LoVo (cell line): ENCODE data around the gene MAPK10.
"Not testable (repeated sequence)": the region's sequence is repeated elsewhere in the genome, so short reads cannot be mapped to it uniquely, and the experiment has no call there.

Experiments used
- DNase-seq: peaks from one replicate; pipeline ENCODE4 v3.0.0-alpha.2; 2016; ENCODE audit warnings: low spot score

MAPK10 gene

DNA sequence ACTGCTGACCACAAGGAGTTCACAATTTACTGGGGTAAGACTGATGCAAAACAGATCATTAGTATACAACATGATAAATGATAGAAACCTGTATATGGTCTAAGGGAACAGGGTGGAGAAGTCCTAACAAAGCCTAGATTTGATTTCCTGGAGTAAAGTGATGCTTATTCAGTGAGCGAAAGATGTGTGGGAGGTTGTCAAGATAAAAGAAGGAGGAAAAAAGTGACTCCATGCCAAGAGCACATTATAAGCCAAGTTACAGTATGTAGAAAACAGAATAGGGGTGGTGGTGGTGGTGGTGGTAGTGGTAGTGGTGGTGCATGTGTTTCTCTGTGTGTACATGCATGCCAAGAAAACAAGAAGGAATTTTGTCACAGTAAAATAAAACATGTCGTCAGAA lies 325.2 kb downstream of the MAPK10 start:
- no peak for DNase-seq

DNA sequence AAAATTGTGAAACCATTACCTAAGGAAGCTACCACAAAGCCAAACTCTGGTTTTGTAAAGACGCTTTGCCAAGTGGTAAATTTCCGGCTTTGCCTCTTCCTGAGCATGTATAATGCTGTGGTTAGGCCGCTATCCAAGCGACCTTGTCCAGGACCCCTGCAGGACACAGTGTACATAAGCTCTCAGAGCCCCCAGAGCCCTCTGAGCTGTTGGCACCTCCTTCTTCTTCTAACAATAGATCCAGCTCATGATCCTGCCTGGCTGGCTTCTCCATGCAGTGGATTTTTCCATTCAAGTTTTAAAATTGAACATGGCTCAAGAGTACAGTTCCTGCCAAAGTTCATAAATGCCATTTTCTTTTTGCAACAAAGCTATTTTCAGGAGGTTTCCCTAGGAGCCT lies 326.7 kb downstream of the MAPK10 start:
- no peak for DNase-seq

DNA sequence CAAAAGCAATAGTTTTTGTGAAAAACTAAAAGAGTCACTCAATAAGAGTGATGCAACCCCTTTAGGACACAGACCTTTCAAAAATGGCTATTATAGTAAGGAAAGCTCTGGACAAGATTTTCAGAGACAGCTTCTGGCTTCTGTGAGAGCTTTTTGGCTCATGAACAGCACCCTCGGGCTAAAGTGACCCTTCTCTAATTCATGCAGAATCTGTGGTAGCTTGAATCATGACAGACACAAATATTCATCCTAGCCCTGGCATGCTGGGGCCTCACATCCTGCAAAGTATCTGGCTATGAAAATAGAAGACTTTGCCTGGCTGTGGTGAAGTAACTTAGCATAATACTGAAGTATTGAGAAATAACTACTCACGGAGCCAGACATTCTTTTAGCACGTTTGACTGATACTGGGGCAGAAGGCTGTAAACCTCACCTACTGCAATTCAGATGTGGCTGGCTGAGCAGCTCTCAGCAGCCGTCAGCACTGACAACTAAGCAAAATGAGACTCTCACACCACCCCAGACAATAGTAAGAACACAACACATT lies 327.3 kb downstream of the MAPK10 start:
- DNase-seq, result no peak

DNA sequence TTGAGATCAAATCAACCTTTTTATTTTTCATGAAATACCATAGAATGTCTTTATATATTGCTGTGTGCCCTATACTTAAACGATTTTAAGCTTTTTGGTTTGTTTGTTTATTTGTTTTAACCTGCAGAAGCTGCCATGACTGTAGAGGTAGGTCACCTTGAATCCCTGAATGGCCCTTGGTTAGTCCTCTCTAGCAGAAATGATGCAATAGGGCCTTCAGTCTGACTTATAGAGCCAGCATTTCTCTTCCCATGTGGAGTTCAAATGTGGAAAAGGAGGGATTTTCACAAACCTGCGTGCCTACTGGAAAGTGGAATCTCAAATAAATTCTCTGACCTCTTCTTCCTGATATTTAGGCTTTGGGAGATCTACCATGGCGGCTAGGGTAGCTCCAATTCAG lies 327.9 kb downstream of the MAPK10 start:
- no peak for DNase-seq

DNA sequence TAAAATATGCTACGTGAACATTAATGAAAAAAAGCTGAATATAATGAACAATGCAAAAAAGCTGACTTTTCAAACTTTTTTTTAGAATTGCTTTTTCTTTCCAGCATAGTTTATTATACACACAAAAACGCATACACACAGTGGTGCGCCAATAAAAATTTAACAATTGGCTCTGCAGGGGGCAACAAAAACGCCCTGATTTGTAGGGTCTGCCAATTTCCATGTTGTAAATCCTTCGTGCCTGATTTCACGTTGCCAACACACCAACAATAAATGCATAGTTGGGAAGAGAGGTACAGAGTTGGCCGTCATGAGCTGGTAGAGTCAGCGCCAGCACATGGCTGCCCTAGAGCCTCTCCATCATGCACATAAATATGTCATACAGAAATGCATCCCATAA lies 333.1 kb downstream of the MAPK10 start:
- no peak for DNase-seq

DNA sequence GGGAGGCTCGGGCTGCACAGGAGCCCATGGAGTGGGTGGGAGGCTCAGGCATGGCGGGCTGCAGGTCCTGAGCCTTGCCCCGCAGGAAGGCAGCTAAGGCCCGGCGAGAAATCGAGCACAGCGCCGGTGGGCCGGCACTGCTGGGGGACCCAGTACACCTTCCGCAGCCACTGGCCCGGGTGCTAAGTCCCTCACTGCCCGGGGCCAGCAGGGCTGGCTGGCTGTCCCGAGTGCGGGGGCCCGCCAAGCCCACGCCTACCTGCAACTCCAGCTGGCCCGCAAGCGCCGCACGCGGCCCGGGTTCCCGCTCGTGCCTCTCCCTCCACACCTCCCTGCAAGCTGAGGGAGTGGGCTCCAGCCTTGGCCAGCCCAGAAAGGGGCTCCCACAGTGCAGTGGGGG lies 338.2 kb downstream of the MAPK10 start:
- DNase-seq, result not testable (repeated sequence)

DNA sequence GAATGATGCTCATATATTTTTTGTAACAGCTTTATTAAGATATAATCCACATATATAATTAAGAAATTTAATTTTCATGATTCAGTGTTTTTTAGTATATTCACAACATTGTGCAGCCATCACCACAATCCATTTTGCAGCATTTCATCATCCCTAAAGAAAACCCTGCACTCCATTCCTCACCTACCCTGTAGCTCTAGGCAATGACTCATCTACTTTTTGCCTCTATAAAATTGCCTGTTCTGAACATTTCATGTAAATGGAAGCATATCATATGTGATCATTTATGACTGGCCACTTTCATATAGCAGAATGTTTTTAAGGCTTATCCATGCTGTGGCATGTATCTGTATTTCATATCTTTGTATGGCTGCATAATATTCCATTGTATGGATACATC lies 339.9 kb downstream of the MAPK10 start:
- DNase-seq, result no peak

DNA sequence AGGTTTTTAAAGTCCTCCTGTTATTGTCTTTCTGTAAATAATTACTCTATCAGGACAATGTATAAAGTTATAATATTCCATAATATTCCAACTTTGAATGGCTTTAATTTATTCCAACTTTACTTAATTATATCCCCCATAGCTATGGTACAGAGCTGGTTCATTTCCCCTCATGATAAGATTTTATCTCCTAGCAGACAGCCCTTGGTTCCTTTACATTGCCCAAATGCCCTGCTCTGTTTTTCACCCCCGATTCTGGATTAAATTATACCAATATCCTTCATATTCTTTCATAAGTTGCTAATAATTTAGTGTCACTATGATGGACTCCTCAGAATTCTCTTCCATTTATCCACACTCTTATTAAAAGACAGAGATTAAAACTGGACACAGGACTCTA lies 340.5 kb downstream of the MAPK10 start:
- DNase-seq, result no peak

DNA sequence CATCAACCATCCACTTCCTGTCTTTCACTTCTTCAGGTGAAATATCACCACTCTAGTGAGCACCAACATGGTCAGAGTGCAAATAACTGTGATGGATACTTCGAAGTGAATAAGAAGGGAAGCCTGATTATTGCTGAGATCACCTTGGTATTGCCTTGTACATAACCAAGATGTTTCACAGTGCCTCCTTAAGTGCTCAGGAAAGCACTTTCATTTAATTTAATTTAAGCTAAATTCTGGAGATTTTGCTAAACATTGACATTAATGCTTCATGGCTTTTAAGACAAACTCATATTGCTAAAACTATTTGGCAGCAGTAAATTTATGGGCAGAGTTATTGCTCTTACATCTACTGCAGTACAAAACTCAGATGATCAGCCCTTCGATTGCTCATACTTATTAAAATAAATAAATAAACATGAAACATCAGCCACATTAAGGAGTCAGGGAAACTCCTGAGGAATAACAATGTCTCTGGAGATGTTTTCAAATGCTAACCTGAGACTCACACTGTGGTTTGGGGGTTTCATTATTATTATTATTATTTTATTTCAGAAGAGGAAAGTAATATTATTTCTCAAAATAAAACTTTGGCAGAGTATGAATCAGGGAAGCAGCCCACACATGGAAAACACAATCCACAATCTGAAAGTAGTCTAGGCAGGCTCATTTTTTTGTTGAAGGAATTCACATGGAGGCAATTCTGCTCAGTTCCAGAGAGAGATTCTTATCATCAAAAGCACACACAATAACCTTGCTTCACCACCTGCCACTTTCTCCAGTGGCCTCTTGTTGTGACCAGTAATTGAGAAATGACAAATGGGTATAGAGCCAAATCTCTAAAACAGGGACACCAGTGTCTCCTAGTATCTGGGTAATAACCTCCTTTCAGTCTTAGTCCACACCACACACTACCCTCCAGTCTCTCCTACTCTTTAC lies 344.2 kb downstream of the MAPK10 start:
- DNase-seq, result no peak

DNA sequence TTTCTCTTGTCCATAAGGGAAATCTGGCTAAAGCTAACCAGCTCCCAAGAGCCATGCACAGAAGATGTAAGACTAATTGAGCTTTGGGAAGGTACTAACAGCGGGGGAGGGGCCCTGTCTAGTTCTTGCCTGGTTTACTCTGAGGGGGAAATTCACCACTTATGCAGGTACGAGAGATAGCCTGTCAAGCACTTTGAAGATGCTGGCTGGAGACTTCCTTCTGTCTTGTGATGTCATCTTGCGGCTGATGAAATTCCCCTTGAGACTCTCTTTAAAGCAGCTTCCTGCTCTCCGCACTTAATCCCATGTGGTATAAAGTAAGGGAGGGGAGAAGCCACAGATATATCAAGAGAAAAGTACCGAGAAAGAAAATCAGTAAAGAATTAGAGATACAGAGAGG lies 345.3 kb downstream of the MAPK10 start:
- no peak for DNase-seq

DNA sequence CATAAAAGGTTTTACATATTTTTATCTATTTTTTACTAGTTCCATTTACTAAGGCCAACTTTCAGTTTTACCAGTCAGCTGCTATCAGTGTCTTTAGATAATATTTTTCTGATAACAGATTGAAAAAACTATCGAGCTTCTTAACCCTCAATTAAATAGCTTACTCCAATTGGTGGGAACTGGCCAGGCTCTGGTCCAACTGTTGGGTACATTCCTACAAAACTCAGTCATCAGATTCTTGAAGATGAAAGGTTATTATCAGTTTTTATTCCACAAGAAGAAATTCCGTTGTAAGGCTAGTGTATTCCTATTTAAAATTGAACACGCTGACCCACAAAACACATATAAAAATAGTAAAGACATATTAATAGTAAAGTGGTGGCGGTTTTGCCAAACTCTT lies 346.2 kb downstream of the MAPK10 start:
- DNase-seq, result no peak

DNA sequence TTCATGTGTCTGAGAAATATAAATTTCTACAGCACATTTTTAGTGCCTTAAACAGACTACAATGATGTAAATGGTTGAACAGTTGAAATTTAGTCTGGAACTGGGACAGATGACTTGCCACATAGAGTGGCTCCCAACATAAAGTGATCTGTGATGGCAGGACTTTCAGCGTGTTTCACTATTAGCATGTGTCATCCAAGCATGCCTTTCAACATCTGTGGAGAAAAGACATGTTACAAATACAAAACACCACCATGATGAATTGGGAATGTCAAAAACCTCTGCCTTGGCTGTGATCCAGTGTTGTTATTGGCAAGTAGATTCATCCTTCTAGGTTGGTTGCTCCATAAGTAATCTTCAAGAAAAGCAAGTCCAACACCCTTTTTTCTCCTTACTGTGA lies 348.7 kb downstream of the MAPK10 start:
- no peak for DNase-seq

DNA sequence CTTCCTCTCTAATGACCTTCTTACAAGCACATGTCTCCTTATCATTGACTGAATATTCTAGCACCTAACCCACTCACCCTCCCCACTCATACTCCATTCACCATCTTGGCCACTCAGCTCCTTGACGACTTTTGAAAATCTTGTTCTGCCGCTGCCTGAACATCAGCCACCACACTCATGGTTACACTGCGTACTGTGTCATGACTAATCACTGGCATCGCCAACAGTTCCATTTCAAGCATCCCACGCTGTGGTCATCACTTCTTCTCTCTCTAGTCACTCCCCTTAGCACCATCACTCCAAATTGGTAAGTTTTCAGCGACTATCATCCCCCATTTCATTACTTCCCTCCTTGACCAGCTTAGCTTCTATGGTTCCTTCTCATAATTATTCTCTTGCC lies 352.8 kb downstream of the MAPK10 start:
- no peak for DNase-seq

DNA sequence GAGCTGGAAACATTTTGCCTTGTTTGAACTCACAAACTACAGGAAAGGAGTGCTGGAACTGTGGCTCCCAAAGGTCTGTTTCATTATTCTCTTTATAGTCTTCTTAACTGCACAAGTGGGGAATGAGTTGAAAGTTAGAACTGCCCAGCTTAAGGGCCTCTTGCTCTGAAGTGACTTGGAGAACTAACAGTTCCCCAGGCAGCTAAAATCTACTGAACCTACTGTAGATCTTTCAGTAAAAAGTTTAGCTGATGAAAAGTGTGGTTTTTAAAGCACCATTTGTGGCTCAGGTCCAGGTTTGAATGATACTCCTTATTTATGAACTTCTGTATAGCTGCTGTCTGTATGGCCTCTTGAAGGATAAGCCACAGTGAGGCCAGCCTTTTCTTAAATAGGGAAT lies 353.8 kb downstream of the MAPK10 start:
- no peak for DNase-seq

DNA sequence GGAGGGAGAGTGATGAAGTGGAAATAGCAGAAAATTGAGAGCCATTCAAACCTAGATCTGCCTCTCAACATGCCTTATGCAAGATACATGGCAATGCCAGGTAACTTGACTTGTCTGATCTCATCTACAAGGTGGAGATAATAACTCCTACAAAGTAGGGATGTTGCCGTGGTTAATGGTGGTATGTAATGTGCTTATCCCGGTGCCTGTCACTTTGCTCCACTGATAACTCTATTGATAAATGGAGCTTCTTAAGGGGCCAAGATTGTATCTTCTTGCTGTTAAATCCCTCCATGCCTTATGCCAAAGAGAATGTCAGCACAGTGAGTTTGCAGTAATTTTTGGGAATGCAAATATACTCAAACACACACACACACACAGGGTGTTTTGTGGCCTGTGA lies 355.8 kb downstream of the MAPK10 start:
- DNase-seq, result no peak

DNA sequence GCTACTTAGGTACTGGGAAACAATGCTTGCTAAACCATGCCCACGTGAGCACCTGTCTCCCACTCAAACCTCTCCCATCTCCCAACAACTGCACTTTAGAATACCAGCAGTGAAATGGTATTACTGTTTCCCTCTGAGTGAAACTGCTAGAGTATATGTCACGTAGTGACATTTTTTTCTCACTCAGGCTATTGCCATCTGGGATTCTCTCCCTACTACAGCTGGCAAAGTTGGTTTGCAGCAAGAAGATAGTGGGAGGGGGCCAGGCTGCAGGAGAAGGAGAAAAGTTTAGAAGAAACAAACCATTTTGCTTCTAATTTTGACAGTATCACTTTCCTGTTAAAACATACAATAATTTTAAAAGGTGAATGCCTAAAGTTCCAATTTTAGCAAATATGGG lies 358.3 kb downstream of the MAPK10 start:
- no peak for DNase-seq

DNA sequence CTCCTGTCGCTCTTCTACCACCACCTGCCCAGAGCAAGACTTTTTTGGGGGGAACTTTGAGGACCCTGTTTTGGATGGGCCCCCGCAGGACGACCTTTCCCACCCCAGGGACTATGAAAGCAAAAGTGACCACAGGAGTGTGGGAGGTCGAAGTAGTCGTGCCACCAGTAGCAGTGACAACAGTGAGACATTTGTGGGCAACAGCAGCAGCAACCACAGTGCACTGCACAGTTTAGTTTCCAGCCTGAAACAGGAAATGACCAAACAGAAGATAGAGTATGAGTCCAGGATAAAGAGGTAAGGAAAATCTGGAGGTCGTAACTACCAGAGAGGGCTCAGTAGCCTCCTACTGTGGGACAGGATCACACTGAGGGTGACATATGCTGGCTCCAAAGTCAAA lies 364.5 kb downstream of the MAPK10 start:
- no peak for DNase-seq

DNA sequence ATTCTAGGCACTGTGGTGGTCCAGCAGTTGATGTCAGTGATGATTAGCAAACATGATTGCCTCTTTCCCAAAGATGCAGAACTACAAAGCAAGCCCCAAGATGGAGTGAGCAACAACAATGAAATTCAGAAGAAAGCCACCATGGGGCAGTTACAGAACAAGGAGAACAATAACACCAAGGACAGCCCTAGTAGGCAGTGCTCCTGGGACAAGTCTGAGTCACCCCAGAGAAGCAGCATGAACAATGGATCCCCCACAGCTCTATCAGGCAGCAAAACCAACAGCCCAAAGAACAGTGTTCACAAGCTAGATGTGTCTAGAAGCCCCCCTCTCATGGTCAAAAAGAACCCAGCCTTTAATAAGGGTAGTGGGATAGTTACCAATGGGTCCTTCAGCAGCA lies 365.3 kb downstream of the MAPK10 start:
- DNase-seq, result no peak

DNA sequence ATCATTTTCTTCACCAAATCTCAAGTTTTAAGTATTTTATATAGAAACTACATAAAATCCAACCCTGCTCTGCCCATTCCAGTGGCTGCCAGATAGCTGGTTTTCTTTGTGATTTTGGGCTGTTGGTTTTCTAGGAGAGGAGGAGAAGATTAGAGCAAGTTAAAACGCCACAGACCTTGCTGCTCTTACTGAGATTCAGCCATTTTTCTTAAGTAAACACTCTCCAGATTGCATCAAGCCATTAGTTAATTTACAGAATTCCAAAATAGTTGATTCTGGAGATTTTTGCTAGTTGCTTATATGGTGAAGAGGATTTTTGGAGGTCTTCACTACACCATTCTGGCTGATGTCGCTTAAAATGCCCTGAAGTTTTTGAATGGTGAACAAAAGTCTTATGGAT lies 366.2 kb downstream of the MAPK10 start:
- no peak for DNase-seq

DNA sequence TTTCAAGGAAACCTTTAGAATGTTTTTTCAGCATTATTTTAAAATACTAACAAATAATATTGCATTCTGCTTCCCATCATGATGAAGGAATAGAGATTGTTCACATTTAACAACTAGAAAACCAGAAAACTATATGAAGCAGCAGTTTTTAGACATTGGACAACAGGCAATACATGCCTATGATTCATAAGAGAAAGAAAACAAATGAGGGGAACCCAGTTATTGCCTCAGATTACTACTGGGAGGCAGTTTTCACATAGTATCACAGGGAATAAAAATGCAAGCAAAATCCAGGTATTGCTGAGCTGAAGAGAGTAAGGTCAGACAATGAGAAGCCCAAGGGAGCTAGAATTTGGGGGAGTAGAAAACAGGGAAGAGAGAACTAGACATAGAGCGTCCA lies 373.6 kb downstream of the MAPK10 start:
- DNase-seq, result no peak

DNA sequence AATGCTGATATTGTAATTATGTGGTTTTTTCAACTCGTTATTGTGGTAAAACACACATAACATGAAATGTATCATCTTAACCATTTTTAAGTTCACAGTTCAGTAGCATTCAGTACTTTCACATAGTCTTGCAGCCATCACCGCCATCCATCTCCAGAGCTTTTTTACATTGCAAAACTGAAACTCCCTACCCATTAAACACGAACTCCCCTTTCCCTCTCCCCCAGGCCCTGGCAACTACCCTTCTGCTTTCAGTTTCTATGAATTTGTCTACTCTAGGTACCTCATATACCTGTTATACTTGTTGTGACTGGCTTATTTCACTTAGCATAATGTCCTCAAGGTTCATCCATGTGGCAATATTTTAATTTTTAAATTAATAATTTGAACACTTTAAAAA lies 380.6 kb downstream of the MAPK10 start:
- DNase-seq, result no peak

DNA sequence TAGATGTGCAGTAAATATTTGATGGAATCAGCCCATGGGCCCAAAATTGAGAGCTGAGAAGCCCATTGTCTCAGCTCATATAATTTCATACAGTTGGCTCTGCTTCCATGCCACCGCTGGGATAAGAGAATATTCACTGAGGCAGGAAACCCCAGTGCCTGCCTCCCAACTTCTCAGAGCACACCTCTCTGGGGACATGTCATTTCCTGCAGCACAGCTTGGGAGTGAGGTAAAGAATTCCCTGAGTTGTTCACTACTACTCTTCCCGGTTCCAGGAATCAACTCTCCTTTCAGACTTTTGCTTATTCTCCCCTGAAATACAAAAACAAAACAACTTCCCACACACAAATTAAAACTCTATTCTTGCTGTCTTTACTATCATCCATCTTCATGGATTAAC lies 389.3 kb downstream of the MAPK10 start:
- DNase-seq, result no peak

DNA sequence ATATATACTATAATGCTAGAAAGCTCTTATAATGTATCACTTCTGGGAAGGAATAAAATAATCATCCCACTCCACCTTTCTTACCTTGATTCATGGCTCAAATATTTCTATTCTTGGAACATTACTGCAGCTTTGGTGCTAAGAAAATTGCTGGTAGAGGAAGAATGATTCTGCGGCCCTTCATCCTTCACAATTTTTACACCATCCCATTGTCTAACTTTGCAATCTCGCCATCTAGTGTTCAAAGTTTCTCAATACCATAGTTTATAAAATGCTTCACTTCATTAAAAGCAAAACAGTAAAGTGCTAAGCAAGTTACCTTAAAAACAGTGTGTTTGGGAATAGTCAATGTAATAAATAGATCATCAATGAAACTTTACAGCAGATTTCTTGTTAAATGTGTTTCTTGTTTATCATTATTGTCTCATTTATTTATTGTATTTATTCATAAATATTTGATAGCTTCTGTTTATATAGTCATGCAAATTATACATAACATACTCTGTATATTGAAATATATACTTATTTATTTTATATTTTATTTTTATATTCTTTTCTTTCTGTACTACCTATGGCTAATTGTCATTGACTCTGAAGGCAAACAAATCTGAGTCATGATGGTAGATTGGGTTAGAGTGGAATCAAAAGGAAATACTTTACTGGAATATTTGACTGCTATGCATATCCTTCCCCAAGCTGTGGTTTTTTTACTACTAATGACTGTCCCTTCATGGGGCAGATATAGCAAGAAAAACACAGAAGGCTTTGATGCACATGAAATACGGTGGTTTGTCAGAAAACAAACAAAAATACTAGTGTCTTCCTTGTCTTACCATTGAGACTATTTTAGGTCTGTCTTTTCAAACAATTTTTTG lies 390.7 kb downstream of the MAPK10 start:
- DNase-seq, result peak; percentile 44
